Left lung (tissue), 10 donors: ENCODE measurements around the gene FUOM. TPM values are rescaled to one million over a fixed set of nuclear protein-coding genes. Genes with fewer than 3 reads are reported as not detected.

Source experiments
- ATAC-seq: fragments of 200-7000 bp; cut with Tn5 transposase; one replicate; pipeline ENCODE4 v1.9.1; 2020; ENCODE audit warnings: moderate library complexity
- DNase-seq, 4 donors: peaks; one replicate each; pipeline ENCODE4 v3.0.0-alpha.2; 2013 to 2020
- H3K27ac ChIP-seq, 2 donors: fragments of 200-600 bp; sonication (generic) in 1 of 2; one replicate each; pipeline versions ENCODE4 v1.5.0 to v1.8.0; 2020 to 2021
- H3K27me3 ChIP-seq, 2 donors: fragments of 200-600 bp; sonication (generic) in 1 of 2; one replicate each; pipeline versions ENCODE4 v1.5.0 to v1.8.0; 2020 to 2021
- H3K36me3 ChIP-seq, 2 donors: fragments of 200-600 bp; sonication (generic) in 1 of 2; one replicate each; pipeline versions ENCODE4 v1.5.0 to v1.8.0; 2020 to 2021
- H3K4me1 ChIP-seq, 2 donors: fragments of 200-600 bp; one replicate each; pipeline ENCODE4 v1.8.0; 2021
- H3K4me3 ChIP-seq, 2 donors: fragments of 200-600 bp; sonication (generic) in 1 of 2; one replicate each; pipeline versions ENCODE4 v1.5.0 to v1.8.0; 2020 to 2021; ENCODE audit warnings: mild to moderate bottlenecking in 1 of 2
- H3K9me3 ChIP-seq, 2 donors: fragments of 200-600 bp; sonication (generic) in 1 of 2; one replicate each; pipeline versions ENCODE4 v1.5.0 to v1.8.0; 2020 to 2021
- CTCF ChIP-seq, 2 donors: fragments of 200-600 bp; sonication (generic) in 1 of 2; IDR thresholded peaks; one replicate each; pipeline versions ENCODE4 v1.5.0 to v1.8.0; 2021; ENCODE audit warnings: antibody characterized with exemption in 2 of 2
- intact Hi-C, 2 donors: fragments of 100-400 bp; cut with DNase I; formaldehyde crosslinking; loops; one replicate each; pipeline versions ENCODE4 v1.11.2 to v1.14.2; 2022
- polyA plus RNA-seq, 6 donors: library from polyadenylated mRNA; unstranded; fragments of 120-200 nt; gene quantifications; one replicate each; pipeline ENCODE4 v1.2.1, GENCODE V29; 2013; ENCODE audit not compliant: insufficient read length in 6 of 6
- total RNA-seq, 2 donors: library from RNA; stranded (reverse); fragmentation: NEBNext Ultra II Directional; extraction: Animal tissue kit (Norgen Biotek cat#: 25700); gene quantifications; one replicate each; pipeline ENCODE4 v1.2.1, GENCODE V29; 2021
- donor health status: DM: no; HTN: yes; CAD: no.
- donor health status: DM: no; HTN: no; CAD: no.

The FUOM gene
- total and polyA plus RNA-seq, 8 donors = 6.2 to 24.1 (median 9.4) TPM

DNA sequence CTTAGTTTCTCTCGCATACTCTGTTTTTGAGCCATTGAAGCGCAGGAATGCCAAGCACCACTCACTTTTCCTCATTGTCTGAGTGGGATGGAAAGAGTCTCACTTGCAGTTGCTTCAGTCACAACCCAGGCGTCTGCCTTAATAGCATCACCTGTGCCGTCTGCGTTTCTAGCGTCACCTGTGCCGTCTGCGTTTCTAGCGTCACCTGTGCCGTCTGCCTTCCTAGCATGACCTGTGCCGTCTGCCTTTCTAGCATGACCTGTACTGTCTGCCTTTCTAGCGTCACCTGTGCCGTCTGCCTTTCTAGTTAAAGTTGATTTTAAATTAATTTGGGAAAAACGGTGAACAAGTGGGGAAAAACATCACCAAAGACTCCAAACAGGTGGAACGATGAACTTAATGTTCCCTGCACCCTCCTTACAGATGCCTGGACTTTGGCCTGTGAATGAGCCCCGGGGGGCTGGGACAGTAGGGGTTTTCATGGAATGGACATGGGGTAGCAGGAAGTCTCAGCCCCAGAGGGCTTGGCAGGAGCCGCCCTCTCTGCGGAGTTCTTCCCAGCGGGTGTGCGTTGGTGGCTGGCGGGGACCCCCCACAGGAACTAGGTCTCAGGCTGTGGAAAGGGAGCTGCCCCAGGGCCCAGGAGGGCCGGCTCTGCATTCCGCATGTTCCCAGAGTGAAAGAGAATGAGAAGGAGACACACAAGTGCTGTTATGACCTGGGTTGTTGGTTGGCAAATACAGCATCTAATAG is 45.6 kb downstream of the FUOM start:
- intact Hi-C loops = no loop called here
- TF ChIP-seq CTCF (IDR thresholded peaks at IDR 0.05) = no peak
- Histone ChIP-seq H3K4me3 (no peak overlapping the region), H3K27me3 (no peaks in the 10 kb centered on the region), H3K4me1 (peaks cover 13 to 23% of the 10 kb centered on the region in 2 donors), H3K9me3 (no peaks in the 10 kb centered on the region), H3K36me3 (peaks cover 0 to 32% of the 10 kb centered on the region in 2 donors), H3K27ac (no peak overlapping the region)
- DNase-seq (peak in 1 of 4 donors; percentile 63), ATAC-seq (no peak)

DNA sequence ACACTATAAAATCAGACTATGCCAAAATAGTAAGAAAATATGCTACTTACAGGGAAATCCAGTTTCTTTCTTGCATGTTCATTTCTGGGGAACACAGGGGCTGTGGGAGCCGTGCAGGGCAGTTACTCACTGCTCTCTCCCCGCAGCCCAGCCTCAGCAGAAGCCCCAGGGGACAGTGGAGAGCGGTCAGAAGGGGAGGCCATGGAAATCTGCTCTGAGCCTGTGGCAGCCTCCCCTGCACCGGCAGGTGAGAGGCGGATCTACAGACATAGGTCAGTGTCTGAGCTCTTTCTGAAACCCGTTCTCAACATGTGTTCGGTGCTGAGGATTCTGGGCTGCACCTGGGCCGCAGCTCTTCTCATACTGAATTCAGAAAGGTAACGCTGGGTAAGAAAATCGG is 46.2 kb downstream of the FUOM start:
- Histone ChIP-seq H3K9me3 (no peaks in the 10 kb centered on the region), H3K27ac (no peak overlapping the region), H3K4me1 (peaks cover 18 to 29% of the 10 kb centered on the region in 2 donors), H3K27me3 (no peaks in the 10 kb centered on the region), H3K4me3 (no peak overlapping the region), H3K36me3 (peaks cover 0 to 32% of the 10 kb centered on the region in 2 donors)
- DNase-seq (peak in 1 of 4 donors; percentile 48), ATAC-seq (no peak)
- intact Hi-C loops = no loop called here
- TF ChIP-seq CTCF (IDR thresholded peaks at IDR 0.05) = no peak

GRCh38 chr10:133310789-133311188 is 47.0 kb downstream of the FUOM start:
- Histone ChIP-seq H3K27ac (no peak overlapping the region), H3K27me3 (no peaks in the 10 kb centered on the region), H3K4me1 (peaks cover 18 to 37% of the 10 kb centered on the region in 2 donors), H3K9me3 (no peaks in the 10 kb centered on the region), H3K36me3 (peaks cover 0 to 32% of the 10 kb centered on the region in 2 donors), H3K4me3 (no peak overlapping the region)
- TF ChIP-seq CTCF (IDR thresholded peaks at IDR 0.05) = no peak
- ATAC-seq = no peak
- intact Hi-C loops = no loop called here
- peak in 1 of 4 donors; percentile 13 for DNase-seq

- H3K36me3 ChIP-seq = peaks cover 0 to 32% of the 10 kb centered on the region in 2 donors
- peaks cover 18 to 41% of the 10 kb centered on the region in 2 donors for H3K4me1 ChIP-seq
- H3K27me3 ChIP-seq = no peaks in the 10 kb centered on the region
- DNase-seq = peak in 1 of 4 donors; percentile 79
- TF ChIP-seq CTCF (IDR thresholded peaks at IDR 0.05) = no peak
- no peak overlapping the region for H3K27ac ChIP-seq
- no peaks in the 10 kb centered on the region for H3K9me3 ChIP-seq
- ATAC-seq = no peak
- H3K4me3 ChIP-seq = no peak overlapping the region
- intact Hi-C loops = no loop called here
Measured at GRCh38 chr10:133310399-133310755, 47.4 kb downstream of the FUOM start.

GRCh38 chr10:133309720-133310398 is 48.0 kb downstream of the FUOM start:
- no peak for ATAC-seq
- Histone ChIP-seq H3K9me3 (no peaks in the 10 kb centered on the region), H3K4me3 (peak overlapping the region; percentile 89 to 98), H3K27me3 (no peaks in the 10 kb centered on the region), H3K4me1 (peaks cover 18 to 42% of the 10 kb centered on the region in 2 donors), H3K27ac (peak overlapping the region in 1 of 2 donors; percentile 97), H3K36me3 (peaks cover 0 to 32% of the 10 kb centered on the region in 2 donors)
- peak in 3 of 4 donors; percentile 13 to 82 (median 62) for DNase-seq
- intact Hi-C loops = no loop called here
- no peak for TF ChIP-seq CTCF (IDR thresholded peaks at IDR 0.05)
